GM18520 (cell line): ENCODE measurements around the gene OR13C2.

ENCODE experiments used
- ATAC-seq: cut with Tn5 transposase; IDR thresholded peaks from one replicate; pipeline ENCODE4 v1.9.1; 2021; ENCODE audit not compliant: unreplicated experiment

The OR13C2 gene

GRCh38 chr9:104555521-104555920 is 49.9 kb downstream of the OR13C2 start:
- no peak for ATAC-seq
